ENCODE data around the gene SLC22A23. TPM values are rescaled to one million over a fixed set of nuclear protein-coding genes. Genes with fewer than 3 reads are reported as not detected.

Gene SLC22A23
- total RNA-seq, 2 donors from 2014 or later = 53.1 to 129 TPM

DNA sequence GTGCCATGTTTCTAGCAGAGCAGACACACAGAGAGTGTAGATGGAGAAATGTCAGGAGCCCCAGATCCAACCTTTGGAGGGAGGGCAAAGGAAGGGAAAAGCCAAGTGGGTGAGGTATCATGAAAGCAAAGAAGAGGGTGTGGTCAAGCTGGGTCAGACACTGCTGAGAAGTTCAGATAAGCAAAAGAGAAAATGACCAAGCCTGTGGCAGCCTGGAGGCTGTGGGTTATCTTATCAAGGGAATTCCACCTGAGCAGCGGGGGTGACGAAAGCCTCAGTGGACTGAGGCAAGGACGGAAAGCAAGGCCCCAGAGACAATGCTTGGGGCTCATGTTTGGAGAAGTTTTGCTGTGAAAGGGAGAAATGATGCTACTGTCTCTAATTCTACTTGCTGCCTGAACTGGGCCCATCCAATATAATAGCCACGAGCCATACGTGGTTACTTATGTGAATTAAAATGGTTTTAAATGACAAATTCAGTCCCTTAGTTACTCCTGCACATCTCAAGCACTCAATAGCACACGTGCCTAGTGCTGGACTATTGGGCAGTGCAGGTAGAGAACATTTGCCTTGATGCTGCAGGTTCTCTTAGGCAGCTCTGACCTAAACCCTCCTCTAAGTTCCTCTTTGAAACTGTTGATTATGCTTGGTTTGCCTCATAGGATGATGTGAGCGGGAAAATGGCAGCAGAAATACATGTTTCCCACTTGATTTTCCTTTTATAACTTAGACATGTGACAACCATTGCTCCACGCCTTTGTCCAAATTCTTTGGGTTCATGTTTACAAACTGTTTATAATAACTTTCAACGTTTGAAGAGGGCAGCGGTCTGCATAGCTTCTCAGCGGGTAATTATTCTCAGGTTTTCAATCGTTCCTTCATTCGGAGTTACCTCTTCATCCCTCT is 63.7 kb downstream of the SLC22A23 start:
- no peak for DNase-seq (ENCODE audit: low spot score)
- intact Hi-C loops (cut with DNase I) = no loop called here
- Histone ChIP-seq H3K36me3 (no peaks in the 10 kb centered on the region), H3K27me3 (replicated peaks; ENCODE audit: insufficient read depth) (no peaks in the 10 kb centered on the region), H3K27ac (no peak overlapping the region), H3K4me3 (no peak overlapping the region), H3K9me3 (no peaks in the 10 kb centered on the region), H3K4me1 (replicated peaks) (peaks cover 4% of the 10 kb centered on the region)
- 87% methylated on average over 13 of the region's 13 CpGs for WGBS
- TF ChIP-seq POLR2A (IDR thresholded peaks at IDR 0.05) (no peak), POLR2AphosphoS5 (IDR thresholded peaks at IDR 0.05) (no peak)
- TF ChIP-seq, protein P1, sequence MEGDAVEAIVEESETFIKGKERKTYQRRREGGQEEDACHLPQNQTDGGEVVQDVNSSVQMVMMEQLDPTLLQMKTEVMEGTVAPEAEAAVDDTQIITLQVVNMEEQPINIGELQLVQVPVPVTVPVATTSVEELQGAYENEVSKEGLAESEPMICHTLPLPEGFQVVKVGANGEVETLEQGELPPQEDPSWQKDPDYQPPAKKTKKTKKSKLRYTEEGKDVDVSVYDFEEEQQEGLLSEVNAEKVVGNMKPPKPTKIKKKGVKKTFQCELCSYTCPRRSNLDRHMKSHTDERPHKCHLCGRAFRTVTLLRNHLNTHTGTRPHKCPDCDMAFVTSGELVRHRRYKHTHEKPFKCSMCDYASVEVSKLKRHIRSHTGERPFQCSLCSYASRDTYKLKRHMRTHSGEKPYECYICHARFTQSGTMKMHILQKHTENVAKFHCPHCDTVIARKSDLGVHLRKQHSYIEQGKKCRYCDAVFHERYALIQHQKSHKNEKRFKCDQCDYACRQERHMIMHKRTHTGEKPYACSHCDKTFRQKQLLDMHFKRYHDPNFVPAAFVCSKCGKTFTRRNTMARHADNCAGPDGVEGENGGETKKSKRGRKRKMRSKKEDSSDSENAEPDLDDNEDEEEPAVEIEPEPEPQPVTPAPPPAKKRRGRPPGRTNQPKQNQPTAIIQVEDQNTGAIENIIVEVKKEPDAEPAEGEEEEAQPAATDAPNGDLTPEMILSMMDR (IDR thresholded peaks at IDR 0.05) = no peak

DNA sequence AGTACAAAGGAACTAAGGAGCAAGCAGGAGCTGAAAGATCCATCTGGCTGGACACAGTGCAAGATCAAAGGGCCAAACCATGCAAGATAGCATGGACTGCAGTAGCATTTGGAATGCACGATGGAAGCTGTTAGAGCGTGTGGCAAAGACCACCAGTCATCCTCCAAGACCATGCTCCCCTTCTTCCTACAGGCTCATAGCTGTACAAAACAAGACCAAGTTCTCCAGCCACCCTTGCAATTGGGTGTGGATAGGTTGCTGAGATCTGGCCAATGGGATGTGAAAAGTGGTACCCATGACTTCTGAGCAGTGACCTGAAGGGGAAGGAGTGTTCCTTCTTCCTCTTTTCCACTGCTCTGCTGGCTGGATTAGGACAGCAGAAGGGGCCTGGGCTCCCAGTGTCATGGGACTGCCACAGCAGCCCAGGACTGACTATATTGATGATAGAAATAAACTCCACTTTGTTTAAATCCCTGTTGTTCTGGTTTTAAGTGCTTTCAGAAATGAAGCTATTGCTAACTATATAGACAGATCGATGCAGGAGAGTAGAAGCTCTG is 64.9 kb downstream of the SLC22A23 start:
- TF ChIP-seq, protein P1 (IDR thresholded peaks at IDR 0.05) = no peak
- TF ChIP-seq POLR2A (IDR thresholded peaks at IDR 0.05) = no peak
- TF ChIP-seq POLR2AphosphoS5 (IDR thresholded peaks at IDR 0.05) = no peak
- H3K36me3 ChIP-seq = no peaks in the 10 kb centered on the region
- H3K27ac ChIP-seq = no peak overlapping the region
- H3K4me1 ChIP-seq (replicated peaks) = no peaks in the 10 kb centered on the region
- 93% methylated on average over 3 of the region's 3 CpGs for WGBS
- no peak overlapping the region for H3K4me3 ChIP-seq
- no peak for DNase-seq (ENCODE audit: low spot score)
- H3K9me3 ChIP-seq = no peaks in the 10 kb centered on the region
- intact Hi-C loops (cut with DNase I) = no loop called here
- no peaks in the 10 kb centered on the region for H3K27me3 ChIP-seq (replicated peaks; ENCODE audit: insufficient read depth)

DNA sequence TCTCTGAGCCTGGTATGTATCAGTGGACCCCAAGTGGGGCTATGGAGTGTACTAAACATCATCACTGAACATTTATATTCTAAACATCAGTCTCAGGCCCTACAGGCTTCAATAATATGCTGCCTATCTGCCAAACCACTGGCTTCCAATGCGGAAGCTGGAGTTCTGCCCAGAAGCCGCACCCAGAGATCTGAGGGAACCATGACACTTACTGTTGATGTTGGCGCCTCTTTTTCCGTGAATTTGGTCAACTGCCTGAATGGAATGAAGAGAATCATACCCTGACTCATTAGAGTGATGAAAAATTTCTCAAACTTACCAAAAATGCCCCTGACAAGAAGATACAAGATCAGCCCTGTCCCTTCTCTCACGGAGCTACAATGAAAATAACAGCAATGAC is 66.2 kb downstream of the SLC22A23 start:
- peak overlapping the region; percentile 0 to 10 for H3K27ac ChIP-seq
- intact Hi-C loops (cut with DNase I) = no loop called here
- no peaks in the 10 kb centered on the region for H3K27me3 ChIP-seq (replicated peaks; ENCODE audit: insufficient read depth)
- H3K36me3 ChIP-seq = no peaks in the 10 kb centered on the region
- H3K9me3 ChIP-seq = no peaks in the 10 kb centered on the region
- peaks cover 9% of the 10 kb centered on the region for H3K4me1 ChIP-seq (replicated peaks)
- TF ChIP-seq POLR2AphosphoS5 (IDR thresholded peaks at IDR 0.05) (peak; percentile 56), POLR2A (IDR thresholded peaks at IDR 0.05) (no peak)
- peak; percentile 70 for DNase-seq (ENCODE audit: low spot score)
- no peak overlapping the region for H3K4me3 ChIP-seq
- 39% methylated on average over 5 of the region's 5 CpGs for WGBS

DNA sequence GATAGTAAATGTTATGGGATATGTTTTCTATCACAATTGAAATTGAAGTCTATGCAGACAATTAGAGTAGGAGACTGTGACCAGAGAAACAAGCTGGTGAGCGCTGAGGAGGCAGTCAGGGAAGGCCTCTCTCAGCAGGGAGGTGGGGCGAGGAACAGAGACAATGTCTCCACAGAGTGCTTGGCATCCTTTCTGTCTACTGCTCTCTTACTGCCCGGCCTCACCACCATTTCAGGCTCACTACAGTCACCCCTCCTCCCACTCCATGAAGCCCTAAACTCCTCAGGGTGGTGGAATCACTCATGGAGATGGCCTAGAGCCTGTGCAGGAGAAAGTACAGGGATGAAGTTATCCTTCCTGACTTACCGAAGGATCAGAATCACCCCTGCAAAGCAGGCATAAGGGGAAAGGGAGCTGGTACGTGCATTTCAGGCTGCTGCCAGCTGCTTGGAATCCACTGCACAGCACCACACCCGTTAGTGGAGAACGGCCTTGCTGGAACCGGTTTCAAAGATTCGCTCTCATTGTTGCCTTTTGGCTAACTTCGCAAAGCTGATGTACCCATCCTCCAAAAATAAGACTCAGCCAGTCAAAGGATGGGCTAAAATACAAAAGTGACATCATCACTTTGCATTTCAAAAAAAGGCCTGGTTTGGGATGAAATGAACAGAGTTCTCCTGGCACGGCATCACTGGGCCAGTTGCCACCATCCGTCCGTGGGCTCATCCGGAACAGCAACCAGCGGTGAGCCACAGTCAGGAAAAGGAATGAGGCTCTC is 67.3 kb downstream of the SLC22A23 start:
- Histone ChIP-seq H3K27ac (peak overlapping the region; percentile 0 to 7), H3K27me3 (replicated peaks; ENCODE audit: insufficient read depth) (no peaks in the 10 kb centered on the region), H3K4me3 (no peak overlapping the region), H3K4me1 (replicated peaks) (peaks cover 9% of the 10 kb centered on the region), H3K9me3 (no peaks in the 10 kb centered on the region), H3K36me3 (no peaks in the 10 kb centered on the region)
- DNase-seq (ENCODE audit: low spot score) = no peak
- TF ChIP-seq POLR2AphosphoS5 (IDR thresholded peaks at IDR 0.05) (no peak), POLR2A (IDR thresholded peaks at IDR 0.05) (no peak)
- TF ChIP-seq, protein P1 (IDR thresholded peaks at IDR 0.05) = no peak
- intact Hi-C loops (cut with DNase I) = no loop called here
- 58% methylated on average over 15 of the region's 15 CpGs for WGBS

DNA sequence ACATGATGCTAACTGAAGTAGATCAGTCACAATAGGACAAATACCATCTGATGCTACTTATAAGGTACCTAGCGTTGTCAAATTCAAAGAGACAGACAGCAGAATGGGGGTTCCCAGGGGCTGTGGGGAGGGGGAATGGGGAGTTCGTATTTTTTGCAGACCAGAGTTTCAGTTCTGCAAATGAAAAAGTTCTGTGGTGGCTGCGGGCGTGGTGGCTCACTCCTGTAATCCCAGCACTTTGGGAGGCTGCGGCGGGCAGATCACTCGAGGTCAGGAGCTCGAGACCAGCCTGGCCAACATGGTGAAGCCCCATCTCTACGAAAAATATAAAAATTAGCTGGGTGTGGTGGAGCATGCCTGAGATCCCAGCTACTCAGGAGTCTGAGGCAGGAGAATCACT is 68.1 kb downstream of the SLC22A23 start:
- Histone ChIP-seq H3K36me3 (no peaks in the 10 kb centered on the region), H3K4me1 (replicated peaks) (peaks cover 10% of the 10 kb centered on the region), H3K4me3 (no peak overlapping the region), H3K27ac (no peak overlapping the region), H3K9me3 (no peaks in the 10 kb centered on the region), H3K27me3 (replicated peaks; ENCODE audit: insufficient read depth) (no peaks in the 10 kb centered on the region)
- WGBS = 93% methylated on average over 9 of the region's 9 CpGs
- DNase-seq (ENCODE audit: low spot score) = no peak
- no peak for TF ChIP-seq POLR2A (IDR thresholded peaks at IDR 0.05)
- no peak for TF ChIP-seq POLR2AphosphoS5 (IDR thresholded peaks at IDR 0.05)
- TF ChIP-seq, protein P1 (IDR thresholded peaks at IDR 0.05) = no peak
- intact Hi-C loops (cut with DNase I) = no loop called here
